ENCODE results near the gene PDE8A.

- TF ChIP-seq CTCF (IDR thresholded peaks at IDR 0.05) = no peak
- TF ChIP-seq EZH2 (IDR thresholded peaks at IDR 0.05) = no peak
These were observed 25.5 kb downstream of the PDE8A start for GRCh38 chr15:85007137-85007536.

All from neural progenitor cell (in vitro differentiated cells).